Measurements from ENCODE around the gene CIAO2A. TPM values are rescaled to one million over a fixed set of nuclear protein-coding genes. Genes with fewer than 3 reads are reported as not detected.
"Not testable (repeated sequence)": the region's sequence is repeated elsewhere in the genome, so short reads cannot be mapped to it uniquely, and the experiment has no call there.

CIAO2A gene
- total and polyA plus RNA-seq, 12 donors, result 49.2 to 209 (median 118) TPM

GRCh38 chr15:64066451-64066850, 27.2 kb downstream of the CIAO2A start:
- Histone ChIP-seq H3K4me1 (replicated peaks in 1 of 2) (peaks cover 19 to 24% of the 10 kb centered on the region in 2 donors), H3K4me3 (no peak overlapping the region), H3K9me3 (replicated peaks in 1 of 3) (no peaks in the 10 kb centered on the region), H3K27ac (no peak overlapping the region), H3K27me3 (no peaks in the 10 kb centered on the region), H3K36me3 (replicated peaks in 1 of 2) (no peaks in the 10 kb centered on the region)
- intact Hi-C loops (cut with DNase I), result loop anchor here in 1 of 2 donors (5.0 to 10.0 kb wide), 2 partner anchors 314 to 602 kb away; no protein-coding TSS in a partner anchor
- no peak for DNase-seq
- no peak for TF ChIP-seq POLR2A (IDR thresholded peaks at IDR 0.05)
- TF ChIP-seq CTCF (IDR thresholded peaks at IDR 0.05), result no peak
- WGBS, 4 donors, result 34 to 50% (median 44%) methylated on average over 1 of the region's 1 CpG

GRCh38 chr15:64060716-64061115, 32.9 kb downstream of the CIAO2A start:
- 92 to 97% (median 94%) methylated on average over 7 to 29 of the region's 29 CpGs for WGBS, 4 donors
- no peaks in the 10 kb centered on the region for H3K36me3 ChIP-seq (replicated peaks in 1 of 2)
- no peaks in the 10 kb centered on the region for H3K27me3 ChIP-seq
- no peak for DNase-seq
- H3K4me3 ChIP-seq, result no peak overlapping the region
- H3K9me3 ChIP-seq (replicated peaks in 1 of 3), result no peaks in the 10 kb centered on the region
- TF ChIP-seq POLR2A (IDR thresholded peaks at IDR 0.05) (no peak), CTCF (IDR thresholded peaks at IDR 0.05) (no peak)
- no peak overlapping the region for H3K27ac ChIP-seq
- no peaks in the 10 kb centered on the region for H3K4me1 ChIP-seq (replicated peaks in 1 of 2)
- intact Hi-C loops (cut with DNase I), result loop anchor here in 1 of 2 donors (10.0 kb wide), 1 partner anchor 596 kb away; no protein-coding TSS in a partner anchor

GRCh38 chr15:64059104-64059503, 34.5 kb downstream of the CIAO2A start:
- WGBS, 4 donors, result 93 to 100% (median 95%) methylated on average over 2 of the region's 2 CpGs
- H3K27ac ChIP-seq; intact Hi-C loops (cut with DNase I); H3K27me3 ChIP-seq; H3K36me3 ChIP-seq (replicated peaks in 1 of 2); H3K4me1 ChIP-seq (replicated peaks in 1 of 2); H3K9me3 ChIP-seq (replicated peaks in 1 of 3); DNase-seq; H3K4me3 ChIP-seq: not testable (repeated sequence)

- Histone ChIP-seq H3K4me3 (no peak overlapping the region), H3K27ac (no peak overlapping the region), H3K36me3 (replicated peaks in 1 of 2) (no peaks in the 10 kb centered on the region), H3K27me3 (no peaks in the 10 kb centered on the region), H3K9me3 (replicated peaks in 1 of 3) (no peaks in the 10 kb centered on the region), H3K4me1 (replicated peaks in 1 of 2) (no peaks in the 10 kb centered on the region)
- TF ChIP-seq CTCF (IDR thresholded peaks at IDR 0.05), result no peak
- no peak for TF ChIP-seq POLR2A (IDR thresholded peaks at IDR 0.05)
- 58 to 60% (median 59%) methylated on average over 5 of the region's 5 CpGs for WGBS, 4 donors
- intact Hi-C loops (cut with DNase I), result no loop called here
- no peak for DNase-seq
These were observed 35.4 kb downstream of the CIAO2A start for GRCh38 chr15:64058279-64058678.

- DNase-seq; H3K36me3 ChIP-seq (replicated peaks in 1 of 2); H3K4me1 ChIP-seq (replicated peaks in 1 of 2); H3K27me3 ChIP-seq; H3K27ac ChIP-seq; intact Hi-C loops (cut with DNase I); H3K9me3 ChIP-seq (replicated peaks in 1 of 3); H3K4me3 ChIP-seq: not testable (repeated sequence)
- WGBS, 4 donors, result 86 to 90% (median 87%) methylated on average over 12 of the region's 12 CpGs
These were observed 40.0 kb downstream of the CIAO2A start for GRCh38 chr15:64053674-64054073.
